ENCODE measurements around the gene AGFG1. TPM values are rescaled to one million over a fixed set of nuclear protein-coding genes. Genes with fewer than 3 reads are reported as not detected.
"Not testable (repeated sequence)": the region's sequence is repeated elsewhere in the genome, so short reads cannot be mapped to it uniquely, and the experiment has no call there.

The AGFG1 gene
- total RNA-seq, 1 experiment from 2014 or later: 100 TPM

GRCh38 chr2:227509824-227510619, 38.1 kb downstream of the AGFG1 start:
- Histone ChIP-seq H3K36me3 (peaks cover 2% of the 10 kb centered on the region; the same call in 1 of the 2 replicates), H3K27me3 (no peaks in the 10 kb centered on the region), H3K9me3 (no peaks in the 10 kb centered on the region), H3K4me3 (no peak overlapping the region)
- peak; percentile 10 for DNase-seq

- no peak for DNase-seq
- Histone ChIP-seq H3K36me3 (peaks cover 2% of the 10 kb centered on the region; the same call in 1 of the 2 replicates), H3K4me3 (no peak overlapping the region), H3K27me3 (no peaks in the 10 kb centered on the region), H3K9me3 (no peaks in the 10 kb centered on the region)
Measured at GRCh38 chr2:227510620-227510958, 38.6 kb downstream of the AGFG1 start.

- Histone ChIP-seq H3K36me3 (peaks cover 2% of the 10 kb centered on the region; the same call in 1 of the 2 replicates), H3K4me3 (no peak overlapping the region), H3K27me3 (no peaks in the 10 kb centered on the region), H3K9me3 (no peaks in the 10 kb centered on the region)
- DNase-seq: no peak
Measured at GRCh38 chr2:227511239-227511930, 39.4 kb downstream of the AGFG1 start.

GRCh38 chr2:227511955-227512354, 40.0 kb downstream of the AGFG1 start:
- no peak overlapping the region for H3K4me3 ChIP-seq
- peaks cover 2% of the 10 kb centered on the region; the same call in 1 of the 2 replicates for H3K36me3 ChIP-seq

GRCh38 chr2:227513113-227513512, 41.2 kb downstream of the AGFG1 start:
- no peaks in the 10 kb centered on the region for H3K9me3 ChIP-seq
- H3K4me3 ChIP-seq: no peak overlapping the region
- DNase-seq: no peak
- no peaks in the 10 kb centered on the region for H3K27me3 ChIP-seq
- H3K36me3 ChIP-seq: peaks cover 2% of the 10 kb centered on the region; the same call in 1 of the 2 replicates

More at GRCh38 chr2:227511955-227512354, 40.0 kb downstream of the AGFG1 start:
- DNase-seq: no peak
- Histone ChIP-seq H3K9me3 (no peaks in the 10 kb centered on the region), H3K27me3 (no peaks in the 10 kb centered on the region)

- Histone ChIP-seq H3K4me3 (no peak overlapping the region), H3K27me3 (no peaks in the 10 kb centered on the region), H3K9me3 (no peaks in the 10 kb centered on the region), H3K36me3 (peaks cover 9% of the 10 kb centered on the region)
- no peak for DNase-seq
Measured at GRCh38 chr2:227515742-227516141, 43.8 kb downstream of the AGFG1 start.

GRCh38 chr2:227517724-227518123, 45.8 kb downstream of the AGFG1 start:
- Histone ChIP-seq H3K36me3 (peaks cover 27% of the 10 kb centered on the region), H3K9me3 (no peaks in the 10 kb centered on the region), H3K4me3 (no peak overlapping the region), H3K27me3 (no peaks in the 10 kb centered on the region)
- DNase-seq: no peak

- peak; percentile 80 for DNase-seq
- not testable (repeated sequence) for H3K4me3 ChIP-seq, H3K27me3 ChIP-seq, H3K9me3 ChIP-seq
- H3K36me3 ChIP-seq: peaks cover 27% of the 10 kb centered on the region
Measured at GRCh38 chr2:227518278-227518865, 46.4 kb downstream of the AGFG1 start.

- H3K9me3 ChIP-seq, DNase-seq, H3K4me3 ChIP-seq, H3K27me3 ChIP-seq: not testable (repeated sequence)
- peaks cover 49% of the 10 kb centered on the region for H3K36me3 ChIP-seq
Measured at GRCh38 chr2:227521178-227521577, 49.2 kb downstream of the AGFG1 start.

- H3K9me3 ChIP-seq: no peaks in the 10 kb centered on the region
- no peaks in the 10 kb centered on the region for H3K27me3 ChIP-seq
- DNase-seq: no peak
- peaks cover 70% of the 10 kb centered on the region for H3K36me3 ChIP-seq
- H3K4me3 ChIP-seq: no peak overlapping the region
Measured at GRCh38 chr2:227524665-227525064, 52.7 kb downstream of the AGFG1 start.

- DNase-seq: no peak
- H3K9me3 ChIP-seq: no peaks in the 10 kb centered on the region
- no peaks in the 10 kb centered on the region for H3K27me3 ChIP-seq
- H3K36me3 ChIP-seq: peaks cover 60% of the 10 kb centered on the region
- no peak overlapping the region for H3K4me3 ChIP-seq
Measured at GRCh38 chr2:227527351-227527750, 55.4 kb downstream of the AGFG1 start.

- Histone ChIP-seq H3K36me3 (peaks cover 62% of the 10 kb centered on the region), H3K27me3 (no peaks in the 10 kb centered on the region), H3K4me3 (no peak overlapping the region), H3K9me3 (no peaks in the 10 kb centered on the region)
- no peak for DNase-seq
Measured at GRCh38 chr2:227528803-227529202, 56.8 kb downstream of the AGFG1 start.

- Histone ChIP-seq H3K4me3 (no peak overlapping the region), H3K27me3 (no peaks in the 10 kb centered on the region), H3K9me3 (no peaks in the 10 kb centered on the region), H3K36me3 (peaks cover 63% of the 10 kb centered on the region)
- DNase-seq: no peak
Measured at GRCh38 chr2:227529871-227530270, 57.9 kb downstream of the AGFG1 start.

- DNase-seq: no peak
- H3K4me3 ChIP-seq: no peak overlapping the region
- H3K36me3 ChIP-seq: peaks cover 79% of the 10 kb centered on the region
- no peaks in the 10 kb centered on the region for H3K27me3 ChIP-seq
- H3K9me3 ChIP-seq: no peaks in the 10 kb centered on the region
Measured at GRCh38 chr2:227534714-227535113, 62.8 kb downstream of the AGFG1 start.

- Histone ChIP-seq H3K27me3 (no peaks in the 10 kb centered on the region), H3K9me3 (peaks cover 7% of the 10 kb centered on the region; the same call in 1 of the 2 replicates), H3K36me3 (peaks cover 88% of the 10 kb centered on the region), H3K4me3 (no peak overlapping the region)
- DNase-seq: no peak
Measured at GRCh38 chr2:227536445-227536844, 64.5 kb downstream of the AGFG1 start.

- peaks cover 79% of the 10 kb centered on the region for H3K36me3 ChIP-seq
- no peak overlapping the region for H3K4me3 ChIP-seq
- no peak for DNase-seq
- peaks cover 7% of the 10 kb centered on the region; the same call in 1 of the 2 replicates for H3K9me3 ChIP-seq
- no peaks in the 10 kb centered on the region for H3K27me3 ChIP-seq
Measured at GRCh38 chr2:227539465-227539956, 67.6 kb downstream of the AGFG1 start.

GRCh38 chr2:227540352-227540751, 68.4 kb downstream of the AGFG1 start:
- DNase-seq, H3K27me3 ChIP-seq, H3K9me3 ChIP-seq, H3K4me3 ChIP-seq: not testable (repeated sequence)
- H3K36me3 ChIP-seq: peaks cover 78% of the 10 kb centered on the region

Measured in MG63 (cell line).